ENCODE data around the gene SAMD1.

Gene SAMD1

GRCh38 chr19:14112809-14113385 lies 22.3 kb upstream of the SAMD1 start:
- no peak for DNase-seq

- no peak for DNase-seq
Measured at GRCh38 chr19:14112051-14112808, 21.7 kb upstream of the SAMD1 start.

DNA sequence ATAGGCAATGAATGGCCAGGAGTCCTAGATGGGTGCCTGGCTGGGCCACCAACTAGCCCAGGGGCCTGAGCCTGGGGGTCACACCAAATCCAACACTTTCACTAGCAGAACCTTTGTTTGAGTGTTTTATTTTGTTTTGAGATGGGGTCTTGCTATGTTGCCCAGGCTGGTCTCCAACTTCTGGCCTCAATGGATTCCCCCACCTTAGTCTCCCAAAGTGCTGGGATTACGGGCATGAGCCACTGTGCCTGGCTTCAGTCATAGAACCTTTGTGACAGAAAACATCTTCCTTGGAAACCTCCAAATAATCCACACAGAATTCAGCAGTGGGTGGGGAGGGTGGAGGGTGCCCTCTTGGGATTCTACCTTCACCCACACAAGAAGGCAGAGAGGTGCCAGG lies 20.9 kb upstream of the SAMD1 start:
- no peak for DNase-seq

- no peak for DNase-seq
Measured at GRCh38 chr19:14110650-14111049, 20.1 kb upstream of the SAMD1 start.

GRCh38 chr19:14107581-14108461 lies 17.3 kb upstream of the SAMD1 start:
- DNase-seq, result no peak

GRCh38 chr19:14106840-14107239 lies 16.3 kb upstream of the SAMD1 start:
- no peak for DNase-seq

DNA sequence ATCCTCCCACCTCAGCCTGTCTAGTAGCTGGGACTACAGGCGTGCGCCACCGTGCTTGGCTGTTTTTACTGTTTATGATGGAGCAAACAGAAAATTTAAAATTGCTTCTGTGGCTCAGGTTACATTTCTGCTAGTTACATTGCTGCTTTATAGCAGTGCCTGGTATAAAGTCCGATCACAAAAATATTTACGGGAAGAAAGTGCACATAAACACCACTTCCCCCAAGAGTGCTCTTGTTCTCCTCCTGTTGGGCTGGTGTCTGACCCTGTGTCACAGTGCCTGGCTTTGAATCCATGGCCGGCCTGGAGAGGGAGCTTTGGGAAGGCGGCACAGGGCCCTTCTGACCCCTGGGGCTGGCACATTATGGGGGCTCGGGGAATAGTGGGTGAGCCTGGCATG lies 15.1 kb upstream of the SAMD1 start:
- no peak for DNase-seq

DNA sequence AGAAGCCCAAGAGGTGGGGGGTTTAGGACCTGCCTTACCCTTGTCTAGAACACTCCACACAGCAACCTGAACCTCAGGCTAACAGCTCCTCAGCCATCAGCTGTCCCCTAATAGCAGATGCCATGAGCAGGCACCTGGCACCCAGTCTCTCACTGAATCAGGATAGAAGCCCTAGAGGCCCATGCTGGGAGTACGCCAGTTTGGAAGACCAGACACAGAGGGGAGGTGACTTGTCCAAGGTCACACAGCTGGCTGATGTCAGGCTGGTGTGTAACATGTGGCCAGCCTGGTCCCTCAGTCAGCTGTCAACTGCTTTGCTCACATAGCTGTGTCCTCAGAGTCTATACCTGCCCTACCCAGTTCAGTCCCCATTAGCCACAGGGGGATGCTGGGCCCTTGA lies 12.8 kb upstream of the SAMD1 start:
- no peak for DNase-seq

- DNase-seq, result no peak
Measured at GRCh38 chr19:14102756-14103155, 12.2 kb upstream of the SAMD1 start.

- no peak for DNase-seq
Measured at GRCh38 chr19:14102102-14102696, 11.6 kb upstream of the SAMD1 start.

- DNase-seq, result no peak
Measured at GRCh38 chr19:14101003-14101545, 10.5 kb upstream of the SAMD1 start.

- no peak for DNase-seq
Measured at GRCh38 chr19:14097532-14098151, 7.1 kb upstream of the SAMD1 start.

- no peak for DNase-seq
Measured at GRCh38 chr19:14096272-14096992, 5.9 kb upstream of the SAMD1 start.

- no peak for DNase-seq
Measured at GRCh38 chr19:14094854-14095253, 4.3 kb upstream of the SAMD1 start.

DNA sequence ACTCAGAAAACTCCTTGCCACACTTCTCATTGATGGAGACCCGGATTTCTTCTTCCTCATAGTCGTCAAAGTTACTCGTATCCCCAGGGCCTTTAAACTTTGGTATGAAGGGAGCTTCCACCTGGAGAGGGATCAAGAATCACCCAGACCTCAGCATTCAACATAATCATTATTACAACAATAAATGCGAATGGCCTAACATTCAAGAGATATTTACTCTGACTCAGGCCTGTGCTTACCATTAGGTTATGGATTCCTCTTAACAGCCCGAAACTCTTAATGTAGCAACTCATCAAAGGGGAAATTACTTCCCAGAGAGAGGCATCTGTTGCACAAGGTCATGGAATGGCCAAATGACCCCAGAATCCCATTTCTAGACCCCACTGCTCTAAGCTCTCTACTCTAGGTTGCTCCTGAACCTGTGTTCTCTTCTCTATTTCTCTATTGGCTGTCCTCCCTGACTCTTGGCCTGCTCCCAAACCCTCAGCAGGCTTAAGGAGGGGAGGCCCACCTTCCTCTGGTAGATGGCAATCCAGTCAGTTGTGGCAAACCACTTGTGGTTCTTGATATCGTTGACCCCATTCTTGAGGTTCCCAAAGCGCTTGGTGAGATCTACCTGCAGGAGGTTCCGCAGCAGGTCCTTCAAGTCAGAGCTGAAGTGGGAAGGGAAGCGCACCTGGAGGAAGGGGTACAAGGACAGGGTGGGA lies 2.7 kb upstream of the SAMD1 start:
- no peak for DNase-seq

DNA sequence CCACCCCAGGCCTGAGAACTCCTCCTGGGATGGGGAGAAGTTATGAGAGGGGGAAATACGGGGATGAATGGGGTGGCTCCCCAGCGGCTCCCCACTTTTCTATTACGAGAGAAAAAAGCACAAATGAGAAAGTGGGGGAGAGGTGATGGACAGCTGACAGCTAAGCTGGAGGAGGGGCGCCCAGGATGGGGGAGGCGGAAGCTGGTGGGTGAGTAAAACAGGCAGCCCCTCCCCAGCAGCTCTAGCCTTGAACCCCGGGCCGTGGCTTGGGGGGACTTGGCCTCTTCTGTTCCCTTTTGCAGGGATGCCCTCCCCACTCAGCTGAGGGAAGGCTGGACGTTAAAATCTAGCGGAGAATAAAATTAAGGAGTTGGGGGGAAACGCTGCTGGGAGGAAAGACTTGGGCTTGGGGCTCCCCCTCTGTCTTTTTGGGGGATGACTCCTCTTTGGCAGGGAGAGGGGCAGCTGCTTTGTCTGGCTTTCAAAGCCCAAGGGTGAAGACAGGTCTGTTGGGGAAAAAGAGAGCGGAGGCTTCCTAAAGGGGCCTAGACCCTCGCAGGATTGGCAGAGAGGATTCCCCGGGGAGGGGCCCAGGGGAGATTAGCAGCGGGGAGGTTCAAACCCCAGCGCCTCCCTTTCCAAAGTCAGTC lies 1.4 kb upstream of the SAMD1 start:
- DNase-seq, result peak in 1 of 2 donors; percentile 54

DNA sequence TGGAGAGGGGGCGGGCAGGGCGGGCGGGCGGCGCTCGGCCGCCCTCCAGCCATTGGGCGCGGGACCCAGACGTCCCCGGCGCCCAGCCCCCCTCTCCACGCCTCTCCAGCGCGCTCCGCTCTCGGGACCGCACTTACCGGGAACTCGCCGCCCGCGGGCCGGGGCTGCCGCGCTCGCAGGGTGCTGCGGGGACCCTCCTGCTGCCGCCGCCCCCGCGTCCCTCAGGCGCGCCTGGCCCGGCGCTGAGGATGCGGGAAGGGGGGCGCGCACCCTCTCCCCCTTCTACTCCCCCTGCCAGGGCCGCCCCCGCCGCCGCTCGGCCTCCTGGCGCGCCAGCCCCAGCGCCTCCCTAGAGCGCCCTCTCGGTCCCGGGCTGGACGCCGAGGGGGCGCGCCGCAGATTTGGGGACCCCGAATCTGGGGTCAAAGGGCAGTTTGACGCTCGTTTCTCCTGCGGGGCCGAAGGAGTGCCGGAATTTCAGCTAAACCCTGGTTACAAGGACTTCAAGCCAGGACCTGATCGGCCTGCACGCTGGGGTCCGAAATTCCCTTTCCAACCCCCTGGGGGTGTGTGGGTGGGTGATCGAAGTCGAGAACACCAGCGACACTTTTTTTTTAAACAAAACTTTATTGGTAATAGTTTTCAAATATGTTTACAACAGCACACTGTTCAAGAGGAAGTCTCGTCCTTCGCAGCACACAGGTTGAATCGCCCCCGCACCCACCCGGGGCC lies 696 bp upstream of the SAMD1 start:
- peak; percentile 74 to 82 for DNase-seq

GRCh38 chr19:14089662-14090508 lies 666 bp downstream of the SAMD1 start:
- peak; percentile 55 to 62 for DNase-seq

DNA sequence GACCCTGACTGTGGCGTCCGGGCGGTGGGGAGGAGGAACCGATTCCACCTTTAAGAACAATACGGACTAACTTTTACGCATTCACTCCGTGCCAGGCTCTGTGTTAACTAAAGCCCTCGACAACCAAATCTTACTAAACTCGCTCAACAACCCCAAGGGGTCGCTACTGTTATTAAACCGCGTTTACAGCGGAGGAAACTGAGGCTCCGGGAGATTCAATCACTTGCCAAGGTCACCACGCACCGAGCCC lies 1.2 kb downstream of the SAMD1 start:
- peak in 1 of 2 donors; percentile 31 for DNase-seq

Measured in stimulated activated CD4-positive, alpha-beta T cell treated with anti-CD3 and anti-CD28 coated beads, Interleukin-2, amount 100 ng/mL, for 24 hours (primary cell).